Left cardiac atrium (tissue), 4 donors: ENCODE data around the gene CORO6. TPM values are rescaled to one million over a fixed set of nuclear protein-coding genes. Genes with fewer than 3 reads are reported as not detected.
"Not testable (repeated sequence)": the region's sequence is repeated elsewhere in the genome, so short reads cannot be mapped to it uniquely, and the experiment has no call there.

Source experiments
- ATAC-seq, 2 donors: fragments of 200-7000 bp; cut with Tn5 transposase; one replicate each; pipeline ENCODE4 v1.9.1; 2020; ENCODE audit warnings: mild to moderate bottlenecking in 2 of 2, moderate library complexity in 2 of 2
- DNase-seq: peaks from one replicate; pipeline ENCODE4 v3.0.0-alpha.2; 2020
- intact Hi-C, 2 donors: fragments of 100-400 bp; cut with DNase I; formaldehyde crosslinking; loops; one replicate each; pipeline versions ENCODE4 v1.14.1 to v1.15.1; 2022 to 2023
- long read RNA-seq: library from polyadenylated mRNA; unstranded; transcript quantifications from one replicate; pipeline ENCODE4 v2.0.0, GENCODE V29; 2021
- total RNA-seq, 2 donors: library from RNA; stranded (reverse); fragmentation: NEBNext Ultra II Directional; extraction: Animal tissue kit (Norgen Biotek cat#: 25700); gene quantifications; one replicate each; pipeline ENCODE4 v1.2.1, GENCODE V29; 2021
- donor health status: DM: no; HTN: yes; CAD: no.
- donor health status: DM: no; HTN: yes; CAD: no; lungs with severe emphysema.
- donor health status: DM: yes; HTN: yes; CAD: no.
- donor health status: Dilated cardiomyopathy.

CORO6 gene
- total RNA-seq, result 10 to 100 TPM; 67.0 to 82.1 TPM
- long read RNA-seq, partial matches to known transcripts, result 26 of 167 reads
- long read RNA-seq, other reads (novel, unspliced or antisense), result 130 of 167 reads

- DNase-seq (peak; percentile 72), ATAC-seq (peak; percentile 70 to 75)
- intact Hi-C loops, result no loop called here
These were observed at the start of gene CORO6 for GRCh38 chr17:29622337-29623282. TSS of gene CORO6 (minus strand) at chr17:29622912. CDS start at chr17:29621421, 1,491 bp downstream.

- intact Hi-C loops, result no loop called here
- DNase-seq, result no peak
- no peak for ATAC-seq
These were observed 48.9 kb upstream of the CORO6 start for GRCh38 chr17:29671661-29672060.

GRCh38 chr17:29669266-29669665 is 46.6 kb upstream of the CORO6 start:
- DNase-seq (no peak), ATAC-seq (no peak)
- intact Hi-C loops, result no loop called here

GRCh38 chr17:29667969-29668368 is 45.3 kb upstream of the CORO6 start:
- ATAC-seq (peak; percentile 87 to 90), DNase-seq (no peak)
- intact Hi-C loops, result no loop called here

- intact Hi-C loops, result no loop called here
- ATAC-seq, result no peak
- DNase-seq, result no peak
These were observed 42.7 kb upstream of the CORO6 start for GRCh38 chr17:29665481-29665810.

- intact Hi-C loops, result no loop called here
- no peak for ATAC-seq
- no peak for DNase-seq
These were observed 42.2 kb upstream of the CORO6 start for GRCh38 chr17:29664743-29665480.

GRCh38 chr17:29663155-29663554 is 40.4 kb upstream of the CORO6 start:
- ATAC-seq, result peak; percentile 32 to 43
- intact Hi-C loops, result no loop called here
- DNase-seq, result no peak

- no peak for DNase-seq
- intact Hi-C loops, result no loop called here
- peak in 1 of 2 donors; percentile 45 for ATAC-seq
These were observed 38.5 kb upstream of the CORO6 start for GRCh38 chr17:29661213-29661612.

- ATAC-seq (no peak), DNase-seq (no peak)
- intact Hi-C loops, result no loop called here
These were observed 36.4 kb upstream of the CORO6 start for GRCh38 chr17:29659155-29659554.

- intact Hi-C loops, result no loop called here
- ATAC-seq (no peak), DNase-seq (no peak)
These were observed 32.6 kb upstream of the CORO6 start for GRCh38 chr17:29655323-29655722.

GRCh38 chr17:29653995-29654714 is 31.4 kb upstream of the CORO6 start:
- DNase-seq (no peak), ATAC-seq (peak in 1 of 2 donors; percentile 68)
- intact Hi-C loops, result no loop called here

- no peak for ATAC-seq
- intact Hi-C loops, result no loop called here
These were observed 30.3 kb upstream of the CORO6 start for GRCh38 chr17:29652976-29653375.

GRCh38 chr17:29651913-29652312 is 29.2 kb upstream of the CORO6 start:
- DNase-seq, intact Hi-C loops, ATAC-seq: not testable (repeated sequence)

More at GRCh38 chr17:29652976-29653375, 30.3 kb upstream of the CORO6 start:
- DNase-seq, result no peak

- no peak for ATAC-seq
- DNase-seq, result no peak
- intact Hi-C loops, result no loop called here
These were observed 27.7 kb upstream of the CORO6 start for GRCh38 chr17:29650396-29650795.

GRCh38 chr17:29649359-29649758 is 26.6 kb upstream of the CORO6 start:
- DNase-seq, result no peak
- ATAC-seq, result no peak
- intact Hi-C loops, result no loop called here

- DNase-seq (no peak), ATAC-seq (no peak)
- intact Hi-C loops, result no loop called here
These were observed 25.3 kb upstream of the CORO6 start for GRCh38 chr17:29648005-29648404.

- intact Hi-C loops, result no loop called here
- DNase-seq (peak; percentile 86), ATAC-seq (peak; percentile 84 to 91)
These were observed 22.9 kb upstream of the CORO6 start for GRCh38 chr17:29645515-29646051.

- DNase-seq (no peak), ATAC-seq (no peak)
- intact Hi-C loops, result loop anchor here in 1 of 2 donors (5.0 kb wide), 1 partner anchor 119 kb away; no protein-coding TSS in a partner anchor
These were observed 21.1 kb upstream of the CORO6 start for GRCh38 chr17:29643817-29644160.

GRCh38 chr17:29642171-29642611 is 19.5 kb upstream of the CORO6 start:
- intact Hi-C loops, result loop anchor here in 1 of 2 donors (5.0 kb wide), 1 partner anchor 120 kb away; no protein-coding TSS in a partner anchor
- no peak for DNase-seq
- no peak for ATAC-seq
